Liver (tissue), 9 donors: ENCODE results near the gene SERTAD2. TPM values are rescaled to one million over a fixed set of nuclear protein-coding genes. Genes with fewer than 3 reads are reported as not detected.

Experiments used
- DNase-seq: peaks from one replicate; pipeline ENCODE4 v3.0.0-alpha.2; 2017; ENCODE audit warnings: low spot score
- H3K27ac ChIP-seq, 2 donors: one replicate each; pipeline ENCODE4 v1.7.0; 2013; ENCODE audit warnings: inconsistent platforms in 2 of 2, low read length in 2 of 2, control low read depth in 1 of 2, low read depth in 1 of 2, mild to moderate bottlenecking in 1 of 2
- H3K27me3 ChIP-seq, 4 donors: one replicate each; pipeline versions ENCODE4 v1.6.1 to v1.7.0; 2013; ENCODE audit warnings: low read length in 3 of 4, inconsistent platforms in 1 of 4, mild to moderate bottlenecking in 1 of 4, moderate library complexity in 1 of 4; ENCODE audit not compliant: control insufficient read depth in 4 of 4, insufficient read depth in 4 of 4
- H3K36me3 ChIP-seq, 4 donors: one replicate each; pipeline versions ENCODE4 v1.6.1 to v1.7.0; 2013; ENCODE audit warnings: low read length in 3 of 4, mild to moderate bottlenecking in 3 of 4, low read depth in 1 of 4, moderate library complexity in 1 of 4; ENCODE audit not compliant: control insufficient read depth in 4 of 4, insufficient read depth in 3 of 4
- H3K4me1 ChIP-seq, 4 donors: one replicate each; pipeline versions ENCODE4 v1.6.1 to v1.7.0; 2013; ENCODE audit warnings: low read length in 3 of 4, mild to moderate bottlenecking in 3 of 4, moderate library complexity in 1 of 4; ENCODE audit not compliant: control insufficient read depth in 4 of 4, insufficient read depth in 4 of 4
- H3K4me3 ChIP-seq, 3 donors: one replicate each; pipeline versions ENCODE4 v1.6.1 to v1.7.0; 2013; ENCODE audit warnings: low read length in 3 of 3, control low read depth in 1 of 3, low read depth in 1 of 3, mild to moderate bottlenecking in 1 of 3
- H3K9ac ChIP-seq, 2 donors: one replicate each; pipeline ENCODE4 v1.7.0; 2013; ENCODE audit warnings: low read length in 2 of 2, mild to moderate bottlenecking in 2 of 2, moderate library complexity in 2 of 2, control low read depth in 1 of 2, low read depth in 1 of 2
- H3K9me3 ChIP-seq, 4 donors: one replicate each; pipeline versions ENCODE4 v1.6.1 to v1.7.0; 2013; ENCODE audit warnings: low read length in 3 of 4; ENCODE audit not compliant: control insufficient read depth in 4 of 4
- EGR1 ChIP-seq, 2 donors: IDR thresholded peaks; 2 replicates each; pipeline ENCODE4 v1.6.1; 2016 to 2018; ENCODE audit warnings: antibody characterized with exemption in 2 of 2, low read depth in 2 of 2
- FOXA1 ChIP-seq: IDR thresholded peaks from 2 replicates; pipeline ENCODE4 v1.6.1; 2016; ENCODE audit warnings: antibody characterized with exemption
- FOXA2 ChIP-seq: IDR thresholded peaks from 2 replicates; pipeline ENCODE4 v1.6.1; 2016; ENCODE audit warnings: antibody characterized with exemption
- GABPA ChIP-seq, 2 donors: IDR thresholded peaks in 1 of 2; conservative IDR thresholded peaks in 1 of 2; 2 replicates each; pipeline ENCODE4 v1.6.1; 2016; ENCODE audit warnings: antibody characterized with exemption in 2 of 2, mild to moderate bottlenecking in 1 of 2, moderate library complexity in 1 of 2
- HNF4A ChIP-seq, 2 donors: conservative IDR thresholded peaks; 2 replicates each; pipeline ENCODE4 v1.6.1; 2016; ENCODE audit warnings: antibody characterized with exemption in 2 of 2, mild to moderate bottlenecking in 2 of 2
- HNF4G ChIP-seq: IDR thresholded peaks from 2 replicates; pipeline ENCODE4 v1.6.1; 2016; ENCODE audit warnings: antibody characterized with exemption
- JUND ChIP-seq, 2 donors: IDR thresholded peaks; 2 replicates each; pipeline ENCODE4 v1.6.1; 2016; ENCODE audit warnings: antibody characterized with exemption in 2 of 2
- NR2F2 ChIP-seq: IDR thresholded peaks from 2 replicates; pipeline ENCODE4 v1.6.1; 2016; ENCODE audit warnings: antibody characterized with exemption
- RAD21 ChIP-seq, 2 donors: IDR thresholded peaks; 2 replicates each; pipeline ENCODE4 v1.6.1; 2016; ENCODE audit warnings: antibody characterized with exemption in 2 of 2, mild to moderate bottlenecking in 2 of 2
- RXRA ChIP-seq, 2 donors: IDR thresholded peaks; 2 replicates each; pipeline ENCODE4 v1.6.1; 2017 to 2018; ENCODE audit warnings: antibody characterized with exemption in 2 of 2, mild to moderate bottlenecking in 1 of 2
- SP1 ChIP-seq: IDR thresholded peaks from 2 replicates; pipeline ENCODE4 v1.6.1; 2018; ENCODE audit warnings: antibody characterized with exemption, mild to moderate bottlenecking
- TAF1 ChIP-seq: conservative IDR thresholded peaks from 2 replicates; pipeline ENCODE4 v1.6.1; 2016; ENCODE audit warnings: antibody characterized with exemption, mild to moderate bottlenecking
- YY1 ChIP-seq: IDR thresholded peaks from 2 replicates; pipeline ENCODE4 v1.6.1; 2016; ENCODE audit warnings: antibody characterized with exemption, mild to moderate bottlenecking
- WGBS: extraction: QIAGEN DNeasy Blood & Tissue Kit; methylation state at CpG from one replicate; pipeline ENCODE4 v1.1.7; 2013; 5-methylcytosine and 5-hydroxymethylcytosine counted together
- polyA plus RNA-seq, 2 donors: library from polyadenylated mRNA; stranded (reverse) in 1 of 2; unstranded in 1 of 2; fragments of 200-250 nt in 1 of 2; fragments of >200 nt in 1 of 2; fragmentation: Nextera tagmentation in 1 of 2; extraction: Ambion mirVana in 1 of 2; gene quantifications; one replicate each; pipeline versions ENCODE4 v1.2.1 to v1.2.3, GENCODE V29; 2013 to 2015
- total RNA-seq, 2 donors: library from RNA; depleted of rRNA; stranded (reverse); fragments of >200 nt; gene quantifications; one replicate each; pipeline ENCODE4 v1.2.3, GENCODE V29; 2014
- TF ChIP-seq, protein P1 (sequence below): IDR thresholded peaks from 2 replicates; pipeline ENCODE4 v1.6.1; 2016; ENCODE audit warnings: antibody characterized with exemption
- TF ChIP-seq, protein P2 (sequence below): IDR thresholded peaks from 2 replicates; pipeline ENCODE4 v1.6.1; 2016; ENCODE audit warnings: antibody characterized with exemption, mild to moderate bottlenecking
- TF ChIP-seq, protein P3 (sequence below): IDR thresholded peaks from 2 replicates; pipeline ENCODE4 v1.6.1; 2016; ENCODE audit warnings: antibody characterized with exemption
- TF ChIP-seq, protein P4 (sequence below): IDR thresholded peaks from 2 replicates; pipeline ENCODE4 v1.6.1; 2016; ENCODE audit warnings: antibody characterized with exemption
- donor health status: healthy.
- donor health status: healthy.
- donor health status: healthy.
- donor health status: healthy.
- donor health status: healthy.

The SERTAD2 gene
- total and polyA plus RNA-seq, 4 donors, result 5.1 to 13.3 (median 6.4) TPM

DNA sequence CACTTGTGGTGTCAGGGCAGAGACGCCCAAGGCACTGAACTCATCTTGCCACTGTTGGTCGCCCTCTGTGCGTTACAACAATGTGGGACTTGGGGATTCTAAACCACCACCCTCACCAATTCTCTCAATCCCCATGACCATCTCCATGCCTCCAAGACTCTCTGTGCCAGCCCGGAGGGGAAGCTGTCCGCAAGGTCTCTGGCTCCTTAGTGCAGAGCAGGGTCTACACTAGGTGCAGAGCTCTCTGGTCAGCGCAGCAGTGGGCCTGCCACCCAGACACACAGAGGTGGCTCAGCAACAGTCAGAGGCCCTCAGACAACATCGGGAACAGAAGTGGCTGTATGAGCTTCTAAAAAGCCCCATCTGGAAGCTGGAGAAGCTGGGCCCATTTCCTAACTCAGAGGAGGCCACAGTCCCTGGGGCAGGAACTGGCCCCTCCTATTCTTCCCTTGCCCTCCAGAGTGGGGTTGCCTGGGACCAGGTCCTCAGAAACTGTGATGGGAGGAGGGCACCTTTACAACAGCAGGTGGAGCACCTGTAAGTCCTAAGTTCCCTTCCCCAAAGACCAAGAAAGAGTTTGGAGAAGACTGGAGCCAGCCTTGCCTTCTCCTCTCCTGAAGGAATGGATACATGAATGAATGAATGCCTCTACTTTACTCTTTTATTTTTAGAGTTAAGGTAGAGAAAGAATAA is 37.7 kb downstream of the SERTAD2 start:
- no peaks in the 10 kb centered on the region for H3K36me3 ChIP-seq
- H3K27me3 ChIP-seq, result no peaks in the 10 kb centered on the region
- 97% methylated on average over 7 of the region's 7 CpGs for WGBS
- H3K9ac ChIP-seq, result no peak overlapping the region
- DNase-seq, result no peak
- no peaks in the 10 kb centered on the region for H3K9me3 ChIP-seq
- no peaks in the 10 kb centered on the region for H3K4me1 ChIP-seq
- no peak overlapping the region for H3K4me3 ChIP-seq
- H3K27ac ChIP-seq, result no peak overlapping the region
- no peak for TF ChIP-seq TAF1
- no peak for TF ChIP-seq EGR1 (IDR thresholded peaks at IDR 0.05; ENCODE audit: low read depth in 2 of 2)
- no peak for TF ChIP-seq JUND (IDR thresholded peaks at IDR 0.05)
- no peak for TF ChIP-seq YY1
- TF ChIP-seq GABPA (IDR thresholded peaks at IDR 0.05 in 1 of 2, conservative IDR thresholded peaks at IDR 0.05 in 1 of 2), result no peak
- TF ChIP-seq FOXA2, result no peak
- TF ChIP-seq SP1, result no peak
- TF ChIP-seq, protein P1, sequence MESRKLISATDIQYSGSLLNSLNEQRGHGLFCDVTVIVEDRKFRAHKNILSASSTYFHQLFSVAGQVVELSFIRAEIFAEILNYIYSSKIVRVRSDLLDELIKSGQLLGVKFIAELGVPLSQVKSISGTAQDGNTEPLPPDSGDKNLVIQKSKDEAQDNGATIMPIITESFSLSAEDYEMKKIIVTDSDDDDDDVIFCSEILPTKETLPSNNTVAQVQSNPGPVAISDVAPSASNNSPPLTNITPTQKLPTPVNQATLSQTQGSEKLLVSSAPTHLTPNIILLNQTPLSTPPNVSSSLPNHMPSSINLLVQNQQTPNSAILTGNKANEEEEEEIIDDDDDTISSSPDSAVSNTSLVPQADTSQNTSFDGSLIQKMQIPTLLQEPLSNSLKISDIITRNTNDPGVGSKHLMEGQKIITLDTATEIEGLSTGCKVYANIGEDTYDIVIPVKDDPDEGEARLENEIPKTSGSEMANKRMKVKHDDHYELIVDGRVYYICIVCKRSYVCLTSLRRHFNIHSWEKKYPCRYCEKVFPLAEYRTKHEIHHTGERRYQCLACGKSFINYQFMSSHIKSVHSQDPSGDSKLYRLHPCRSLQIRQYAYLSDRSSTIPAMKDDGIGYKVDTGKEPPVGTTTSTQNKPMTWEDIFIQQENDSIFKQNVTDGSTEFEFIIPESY, result no peak
- no peak for TF ChIP-seq NR2F2
- TF ChIP-seq, protein P2, sequence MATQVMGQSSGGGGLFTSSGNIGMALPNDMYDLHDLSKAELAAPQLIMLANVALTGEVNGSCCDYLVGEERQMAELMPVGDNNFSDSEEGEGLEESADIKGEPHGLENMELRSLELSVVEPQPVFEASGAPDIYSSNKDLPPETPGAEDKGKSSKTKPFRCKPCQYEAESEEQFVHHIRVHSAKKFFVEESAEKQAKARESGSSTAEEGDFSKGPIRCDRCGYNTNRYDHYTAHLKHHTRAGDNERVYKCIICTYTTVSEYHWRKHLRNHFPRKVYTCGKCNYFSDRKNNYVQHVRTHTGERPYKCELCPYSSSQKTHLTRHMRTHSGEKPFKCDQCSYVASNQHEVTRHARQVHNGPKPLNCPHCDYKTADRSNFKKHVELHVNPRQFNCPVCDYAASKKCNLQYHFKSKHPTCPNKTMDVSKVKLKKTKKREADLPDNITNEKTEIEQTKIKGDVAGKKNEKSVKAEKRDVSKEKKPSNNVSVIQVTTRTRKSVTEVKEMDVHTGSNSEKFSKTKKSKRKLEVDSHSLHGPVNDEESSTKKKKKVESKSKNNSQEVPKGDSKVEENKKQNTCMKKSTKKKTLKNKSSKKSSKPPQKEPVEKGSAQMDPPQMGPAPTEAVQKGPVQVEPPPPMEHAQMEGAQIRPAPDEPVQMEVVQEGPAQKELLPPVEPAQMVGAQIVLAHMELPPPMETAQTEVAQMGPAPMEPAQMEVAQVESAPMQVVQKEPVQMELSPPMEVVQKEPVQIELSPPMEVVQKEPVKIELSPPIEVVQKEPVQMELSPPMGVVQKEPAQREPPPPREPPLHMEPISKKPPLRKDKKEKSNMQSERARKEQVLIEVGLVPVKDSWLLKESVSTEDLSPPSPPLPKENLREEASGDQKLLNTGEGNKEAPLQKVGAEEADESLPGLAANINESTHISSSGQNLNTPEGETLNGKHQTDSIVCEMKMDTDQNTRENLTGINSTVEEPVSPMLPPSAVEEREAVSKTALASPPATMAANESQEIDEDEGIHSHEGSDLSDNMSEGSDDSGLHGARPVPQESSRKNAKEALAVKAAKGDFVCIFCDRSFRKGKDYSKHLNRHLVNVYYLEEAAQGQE, result no peak
- no peak for TF ChIP-seq HNF4G

DNA sequence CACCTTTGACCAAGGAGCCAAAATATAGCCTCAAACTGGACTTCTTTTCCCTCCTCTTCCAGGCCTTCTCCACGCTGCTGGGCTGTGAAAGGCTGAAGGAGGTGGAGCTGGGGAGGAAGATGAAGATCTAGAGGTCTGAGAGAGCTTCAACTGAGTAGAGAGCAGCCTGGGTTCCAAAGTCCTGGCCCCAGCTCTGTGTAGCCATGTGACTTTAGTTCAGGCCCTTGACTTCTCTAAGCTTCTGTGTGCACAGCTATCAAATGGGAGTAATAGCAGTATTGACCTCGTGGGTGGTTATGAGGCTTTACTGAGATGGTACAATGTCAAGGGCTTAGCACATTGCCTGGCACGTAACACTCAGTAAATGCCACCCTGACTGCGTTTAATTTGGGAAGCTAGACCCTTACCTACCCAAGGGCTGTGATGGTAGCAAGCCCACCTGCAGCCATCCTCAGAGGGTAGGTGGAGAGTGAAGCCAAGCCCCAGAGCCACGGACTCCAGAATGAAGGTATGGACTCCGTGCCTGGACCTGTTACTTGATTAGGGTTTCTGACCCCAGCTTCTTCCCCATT is 38.4 kb downstream of the SERTAD2 start:
- Histone ChIP-seq H3K27ac (no peak overlapping the region), H3K27me3 (no peaks in the 10 kb centered on the region), H3K4me3 (no peak overlapping the region), H3K4me1 (no peaks in the 10 kb centered on the region), H3K9me3 (no peaks in the 10 kb centered on the region), H3K36me3 (no peaks in the 10 kb centered on the region), H3K9ac (no peak overlapping the region)
- 94% methylated on average over 6 of the region's 6 CpGs for WGBS
- TF ChIP-seq FOXA2, result no peak
- no peak for TF ChIP-seq RXRA (IDR thresholded peaks at IDR 0.05)
- TF ChIP-seq JUND (IDR thresholded peaks at IDR 0.05), result no peak
- TF ChIP-seq YY1, result no peak
- no peak for TF ChIP-seq GABPA (IDR thresholded peaks at IDR 0.05 in 1 of 2, conservative IDR thresholded peaks at IDR 0.05 in 1 of 2)
- TF ChIP-seq EGR1 (IDR thresholded peaks at IDR 0.05; ENCODE audit: low read depth in 2 of 2), result no peak
- TF ChIP-seq, protein P3, sequence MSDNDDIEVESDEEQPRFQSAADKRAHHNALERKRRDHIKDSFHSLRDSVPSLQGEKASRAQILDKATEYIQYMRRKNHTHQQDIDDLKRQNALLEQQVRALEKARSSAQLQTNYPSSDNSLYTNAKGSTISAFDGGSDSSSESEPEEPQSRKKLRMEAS, result no peak
- no peak for TF ChIP-seq NR2F2
- TF ChIP-seq HNF4A (conservative IDR thresholded peaks at IDR 0.05), result no peak
- no peak for TF ChIP-seq FOXA1
- TF ChIP-seq, protein P1, result no peak
- TF ChIP-seq, protein P2, result no peak
- TF ChIP-seq, protein P4, sequence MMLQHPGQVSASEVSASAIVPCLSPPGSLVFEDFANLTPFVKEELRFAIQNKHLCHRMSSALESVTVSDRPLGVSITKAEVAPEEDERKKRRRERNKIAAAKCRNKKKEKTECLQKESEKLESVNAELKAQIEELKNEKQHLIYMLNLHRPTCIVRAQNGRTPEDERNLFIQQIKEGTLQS, result no peak
- TF ChIP-seq RAD21 (IDR thresholded peaks at IDR 0.05), result no peak
- no peak for DNase-seq
